ENCODE measurements around the gene THG1L.

GRCh38 chr5:157689942-157690689 is 41.1 kb upstream of the THG1L start:
- TF ChIP-seq CTCF (IDR thresholded peaks at IDR 0.05) (peak in 1 of 12 donors; percentile 11), POLR2A (IDR thresholded peaks at IDR 0.05) (no peak)

Measured in heart left ventricle (tissue), 13 donors.